WTC11 (cell line): ENCODE results near the gene ABHD15. TPM values are rescaled to one million over a fixed set of nuclear protein-coding genes. Genes with fewer than 3 reads are reported as not detected.
A peak's percentile ranks its signal among the peaks of the same experiment; 100 is the strongest.

Experiments used
- ATAC-seq: fragments of 200-7000 bp; cut with Tn5 transposase; 2 replicates; pipeline ENCODE4 v1.10.0; 2021; ENCODE audit warnings: mild to moderate bottlenecking, moderate library complexity
- CTCF ChIA-PET: fragments of 300-600 bp; sonication (Branson Sonifier 250); formaldehyde crosslinking; loops from one replicate; lab custom pipeline; 2021; ENCODE audit warnings: antibody characterized with exemption; lab: Charles Lee
- POLR2A ChIA-PET: fragments of 350-600 bp; sonication (Branson Sonifier 250); formaldehyde crosslinking; loops from one replicate; lab custom pipeline; 2021; ENCODE audit warnings: antibody characterized with exemption; lab: Charles Lee
- DNase-seq: peaks from one replicate; pipeline ENCODE4 v3.0.0; 2021; ENCODE audit warnings: low spot score
- H3K27ac Mint-ChIP-seq: 2 replicates; pipeline ENCODE4 v1.8.0; 2021; ENCODE audit warnings: mixed read lengths
- H3K27me3 Mint-ChIP-seq: 2 replicates; pipeline ENCODE4 v1.8.0; 2021; ENCODE audit warnings: low read depth, mild to moderate bottlenecking, moderate library complexity, mixed read lengths
- H3K36me3 Mint-ChIP-seq: 2 replicates; pipeline ENCODE4 v1.8.0; 2021; ENCODE audit warnings: mixed read lengths
- H3K4me1 Mint-ChIP-seq: 2 replicates; pipeline ENCODE4 v1.8.0; 2022; ENCODE audit warnings: mixed read lengths
- H3K4me3 Mint-ChIP-seq: 2 replicates; pipeline ENCODE4 v1.8.0; 2021; ENCODE audit warnings: mild to moderate bottlenecking, moderate library complexity, mixed read lengths
- H3K9me3 Mint-ChIP-seq: 2 replicates; pipeline ENCODE4 v1.8.0; 2021; ENCODE audit warnings: mixed read lengths
- ESRRA ChIP-seq: sonication (generic); formaldehyde crosslinking; IDR thresholded peaks from 2 replicates; pipeline ENCODE4 v1.8.1; 2022; ENCODE audit warnings: mild to moderate bottlenecking, missing genetic modification reagents, borderline replicate concordance
- FOXP1 ChIP-seq: sonication (generic); formaldehyde crosslinking; IDR thresholded peaks from 2 replicates; pipeline ENCODE4 v1.8.0; 2022; ENCODE audit warnings: missing genetic modification reagents, mild to moderate bottlenecking, moderate library complexity, borderline replicate concordance
- NFATC4 ChIP-seq: fragments of 250-450 bp; sonication (Bioruptor Pico); IDR thresholded peaks from 2 replicates; pipeline ENCODE4 v1.9.0; 2021; ENCODE audit warnings: mild to moderate bottlenecking
- NFYB ChIP-seq: sonication (generic); formaldehyde crosslinking; conservative IDR thresholded peaks from 2 replicates; pipeline ENCODE4 v1.8.0; 2022; ENCODE audit warnings: low read depth, missing genetic modification reagents
- TCF7 ChIP-seq: sonication (generic); formaldehyde crosslinking; IDR thresholded peaks from 2 replicates; pipeline ENCODE4 v1.8.0; 2022; ENCODE audit warnings: mild to moderate bottlenecking, low read depth, missing genetic modification reagents, moderate library complexity
- TEAD4 ChIP-seq: sonication (generic); formaldehyde crosslinking; IDR thresholded peaks from 2 replicates; pipeline ENCODE4 v1.8.0; 2022; ENCODE audit warnings: mild to moderate bottlenecking, missing genetic modification reagents
- TP53 ChIP-seq: sonication (generic); formaldehyde crosslinking; IDR thresholded peaks from 2 replicates; pipeline ENCODE4 v1.8.1; 2023; ENCODE audit warnings: mild to moderate bottlenecking, missing genetic modification reagents
- ZNF317 ChIP-seq: sonication (generic); formaldehyde crosslinking; IDR thresholded peaks from 2 replicates; pipeline ENCODE4 v1.8.1; 2023; ENCODE audit warnings: low read depth, mild to moderate bottlenecking, moderate library complexity, missing genetic modification reagents, borderline replicate concordance
- ZNF416 ChIP-seq: fragments of 250-450 bp; sonication (Bioruptor Pico); IDR thresholded peaks from 2 replicates; pipeline ENCODE4 v1.9.0; 2021; ENCODE audit warnings: mild to moderate bottlenecking, inconsistent platforms
- total RNA-seq: library from RNA; stranded (reverse); gene quantifications from 3 replicates; pipeline ENCODE4 v1.2.3, GENCODE V29; 2021
- TF ChIP-seq, protein P1 (sequence below): sonication (generic); formaldehyde crosslinking; IDR thresholded peaks from 2 replicates; pipeline ENCODE4 v1.8.1; 2023; ENCODE audit warnings: mild to moderate bottlenecking, missing genetic modification reagents
- TF ChIP-seq, protein P2 (sequence below): sonication (generic); formaldehyde crosslinking; conservative IDR thresholded peaks from 2 replicates; pipeline ENCODE4 v1.8.1; 2023; ENCODE audit warnings: mild to moderate bottlenecking, low read depth, missing genetic modification reagents, moderate library complexity
- TF ChIP-seq, protein P3 (sequence below): fragments of 250-450 bp; sonication (Bioruptor Pico); IDR thresholded peaks from 2 replicates; pipeline ENCODE4 v1.9.0; 2021; ENCODE audit warnings: mild to moderate bottlenecking
- TF ChIP-seq, protein P4 (sequence below): sonication (generic); formaldehyde crosslinking; IDR thresholded peaks from 2 replicates; pipeline ENCODE4 v1.8.0; 2022; ENCODE audit warnings: missing genetic modification reagents
- TF ChIP-seq, protein P5 (sequence below): sonication (generic); formaldehyde crosslinking; IDR thresholded peaks from 2 replicates; pipeline ENCODE4 v1.8.1; 2023; ENCODE audit warnings: mild to moderate bottlenecking, moderate library complexity, missing genetic modification reagents

The ABHD15 gene
- total RNA-seq, 1 experiment from 2014 or later: 2.8 TPM

DNA sequence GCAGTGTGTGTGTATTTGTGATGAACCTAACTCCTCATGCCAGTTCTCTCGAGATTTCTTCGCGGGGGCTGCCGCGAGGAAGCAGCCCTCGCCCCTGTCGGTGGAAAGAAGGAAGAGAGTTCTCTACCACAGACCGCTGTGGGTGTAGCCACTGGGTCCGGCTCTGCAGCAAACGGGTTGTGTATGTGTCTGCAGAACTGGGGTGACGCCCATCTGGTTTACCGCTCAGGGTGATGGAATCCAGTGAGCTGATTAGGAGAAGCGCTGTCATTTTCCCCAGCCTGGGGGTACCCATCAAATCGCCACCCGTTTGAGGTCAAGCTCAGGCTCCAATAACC lies 48.2 kb upstream of the ABHD15 start:
- Mint-ChIP-seq H3K36me3 (peaks cover 4% of the 10 kb centered on the region; the same call in 1 of the 2 replicates), H3K4me3 (peak overlapping the region; percentile 80), H3K4me1 (peaks cover 35% of the 10 kb centered on the region), H3K27ac (no peak overlapping the region), H3K27me3 (peaks cover 66% of the 10 kb centered on the region), H3K9me3 (no peaks in the 10 kb centered on the region)
- ChIA-PET CTCF (interaction anchor here (0.6 to 9.2 kb wide), 16 partner anchors 9 to 469 kb away, joined by 3 to 272 read pairs (median 7); partner anchors contain the start of genes ABHD15, ANKRD13B, MYO18A and TP53I13), POLR2A (interaction anchor here (0.6 to 1.3 kb wide), 4 partner anchors 21 to 924 kb away, joined by 3 to 5 read pairs (median 4); no protein-coding TSS in a partner anchor)
- TF ChIP-seq, protein P1, sequence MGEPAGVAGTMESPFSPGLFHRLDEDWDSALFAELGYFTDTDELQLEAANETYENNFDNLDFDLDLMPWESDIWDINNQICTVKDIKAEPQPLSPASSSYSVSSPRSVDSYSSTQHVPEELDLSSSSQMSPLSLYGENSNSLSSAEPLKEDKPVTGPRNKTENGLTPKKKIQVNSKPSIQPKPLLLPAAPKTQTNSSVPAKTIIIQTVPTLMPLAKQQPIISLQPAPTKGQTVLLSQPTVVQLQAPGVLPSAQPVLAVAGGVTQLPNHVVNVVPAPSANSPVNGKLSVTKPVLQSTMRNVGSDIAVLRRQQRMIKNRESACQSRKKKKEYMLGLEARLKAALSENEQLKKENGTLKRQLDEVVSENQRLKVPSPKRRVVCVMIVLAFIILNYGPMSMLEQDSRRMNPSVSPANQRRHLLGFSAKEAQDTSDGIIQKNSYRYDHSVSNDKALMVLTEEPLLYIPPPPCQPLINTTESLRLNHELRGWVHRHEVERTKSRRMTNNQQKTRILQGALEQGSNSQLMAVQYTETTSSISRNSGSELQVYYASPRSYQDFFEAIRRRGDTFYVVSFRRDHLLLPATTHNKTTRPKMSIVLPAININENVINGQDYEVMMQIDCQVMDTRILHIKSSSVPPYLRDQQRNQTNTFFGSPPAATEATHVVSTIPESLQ: no peak
- TF ChIP-seq ZNF416 (CRISPR knock-in tag): no peak
- TF ChIP-seq TP53: no peak
- TF ChIP-seq FOXP1 (CRISPR knock-in tag): no peak
- no peak for TF ChIP-seq NFATC4
- TF ChIP-seq ESRRA (CRISPR knock-in tag): no peak
- TF ChIP-seq, protein P2, sequence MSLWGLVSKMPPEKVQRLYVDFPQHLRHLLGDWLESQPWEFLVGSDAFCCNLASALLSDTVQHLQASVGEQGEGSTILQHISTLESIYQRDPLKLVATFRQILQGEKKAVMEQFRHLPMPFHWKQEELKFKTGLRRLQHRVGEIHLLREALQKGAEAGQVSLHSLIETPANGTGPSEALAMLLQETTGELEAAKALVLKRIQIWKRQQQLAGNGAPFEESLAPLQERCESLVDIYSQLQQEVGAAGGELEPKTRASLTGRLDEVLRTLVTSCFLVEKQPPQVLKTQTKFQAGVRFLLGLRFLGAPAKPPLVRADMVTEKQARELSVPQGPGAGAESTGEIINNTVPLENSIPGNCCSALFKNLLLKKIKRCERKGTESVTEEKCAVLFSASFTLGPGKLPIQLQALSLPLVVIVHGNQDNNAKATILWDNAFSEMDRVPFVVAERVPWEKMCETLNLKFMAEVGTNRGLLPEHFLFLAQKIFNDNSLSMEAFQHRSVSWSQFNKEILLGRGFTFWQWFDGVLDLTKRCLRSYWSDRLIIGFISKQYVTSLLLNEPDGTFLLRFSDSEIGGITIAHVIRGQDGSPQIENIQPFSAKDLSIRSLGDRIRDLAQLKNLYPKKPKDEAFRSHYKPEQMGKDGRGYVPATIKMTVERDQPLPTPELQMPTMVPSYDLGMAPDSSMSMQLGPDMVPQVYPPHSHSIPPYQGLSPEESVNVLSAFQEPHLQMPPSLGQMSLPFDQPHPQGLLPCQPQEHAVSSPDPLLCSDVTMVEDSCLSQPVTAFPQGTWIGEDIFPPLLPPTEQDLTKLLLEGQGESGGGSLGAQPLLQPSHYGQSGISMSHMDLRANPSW (CRISPR knock-in tag): no peak
- no peak for TF ChIP-seq TEAD4
- TF ChIP-seq, protein P3, sequence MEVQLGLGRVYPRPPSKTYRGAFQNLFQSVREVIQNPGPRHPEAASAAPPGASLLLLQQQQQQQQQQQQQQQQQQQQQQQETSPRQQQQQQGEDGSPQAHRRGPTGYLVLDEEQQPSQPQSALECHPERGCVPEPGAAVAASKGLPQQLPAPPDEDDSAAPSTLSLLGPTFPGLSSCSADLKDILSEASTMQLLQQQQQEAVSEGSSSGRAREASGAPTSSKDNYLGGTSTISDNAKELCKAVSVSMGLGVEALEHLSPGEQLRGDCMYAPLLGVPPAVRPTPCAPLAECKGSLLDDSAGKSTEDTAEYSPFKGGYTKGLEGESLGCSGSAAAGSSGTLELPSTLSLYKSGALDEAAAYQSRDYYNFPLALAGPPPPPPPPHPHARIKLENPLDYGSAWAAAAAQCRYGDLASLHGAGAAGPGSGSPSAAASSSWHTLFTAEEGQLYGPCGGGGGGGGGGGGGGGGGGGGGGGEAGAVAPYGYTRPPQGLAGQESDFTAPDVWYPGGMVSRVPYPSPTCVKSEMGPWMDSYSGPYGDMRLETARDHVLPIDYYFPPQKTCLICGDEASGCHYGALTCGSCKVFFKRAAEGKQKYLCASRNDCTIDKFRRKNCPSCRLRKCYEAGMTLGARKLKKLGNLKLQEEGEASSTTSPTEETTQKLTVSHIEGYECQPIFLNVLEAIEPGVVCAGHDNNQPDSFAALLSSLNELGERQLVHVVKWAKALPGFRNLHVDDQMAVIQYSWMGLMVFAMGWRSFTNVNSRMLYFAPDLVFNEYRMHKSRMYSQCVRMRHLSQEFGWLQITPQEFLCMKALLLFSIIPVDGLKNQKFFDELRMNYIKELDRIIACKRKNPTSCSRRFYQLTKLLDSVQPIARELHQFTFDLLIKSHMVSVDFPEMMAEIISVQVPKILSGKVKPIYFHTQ: no peak
- no peak for TF ChIP-seq TCF7 (CRISPR knock-in tag)
- TF ChIP-seq, protein P4, sequence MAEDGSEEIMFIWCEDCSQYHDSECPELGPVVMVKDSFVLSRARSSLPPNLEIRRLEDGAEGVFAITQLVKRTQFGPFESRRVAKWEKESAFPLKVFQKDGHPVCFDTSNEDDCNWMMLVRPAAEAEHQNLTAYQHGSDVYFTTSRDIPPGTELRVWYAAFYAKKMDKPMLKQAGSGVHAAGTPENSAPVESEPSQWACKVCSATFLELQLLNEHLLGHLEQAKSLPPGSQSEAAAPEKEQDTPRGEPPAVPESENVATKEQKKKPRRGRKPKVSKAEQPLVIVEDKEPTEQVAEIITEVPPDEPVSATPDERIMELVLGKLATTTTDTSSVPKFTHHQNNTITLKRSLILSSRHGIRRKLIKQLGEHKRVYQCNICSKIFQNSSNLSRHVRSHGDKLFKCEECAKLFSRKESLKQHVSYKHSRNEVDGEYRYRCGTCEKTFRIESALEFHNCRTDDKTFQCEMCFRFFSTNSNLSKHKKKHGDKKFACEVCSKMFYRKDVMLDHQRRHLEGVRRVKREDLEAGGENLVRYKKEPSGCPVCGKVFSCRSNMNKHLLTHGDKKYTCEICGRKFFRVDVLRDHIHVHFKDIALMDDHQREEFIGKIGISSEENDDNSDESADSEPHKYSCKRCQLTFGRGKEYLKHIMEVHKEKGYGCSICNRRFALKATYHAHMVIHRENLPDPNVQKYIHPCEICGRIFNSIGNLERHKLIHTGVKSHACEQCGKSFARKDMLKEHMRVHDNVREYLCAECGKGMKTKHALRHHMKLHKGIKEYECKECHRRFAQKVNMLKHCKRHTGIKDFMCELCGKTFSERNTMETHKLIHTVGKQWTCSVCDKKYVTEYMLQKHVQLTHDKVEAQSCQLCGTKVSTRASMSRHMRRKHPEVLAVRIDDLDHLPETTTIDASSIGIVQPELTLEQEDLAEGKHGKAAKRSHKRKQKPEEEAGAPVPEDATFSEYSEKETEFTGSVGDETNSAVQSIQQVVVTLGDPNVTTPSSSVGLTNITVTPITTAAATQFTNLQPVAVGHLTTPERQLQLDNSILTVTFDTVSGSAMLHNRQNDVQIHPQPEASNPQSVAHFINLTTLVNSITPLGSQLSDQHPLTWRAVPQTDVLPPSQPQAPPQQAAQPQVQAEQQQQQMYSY (CRISPR knock-in tag): no peak
- TF ChIP-seq NFYB: no peak
- TF ChIP-seq ZNF317 (CRISPR knock-in tag): no peak
- TF ChIP-seq, protein P5, sequence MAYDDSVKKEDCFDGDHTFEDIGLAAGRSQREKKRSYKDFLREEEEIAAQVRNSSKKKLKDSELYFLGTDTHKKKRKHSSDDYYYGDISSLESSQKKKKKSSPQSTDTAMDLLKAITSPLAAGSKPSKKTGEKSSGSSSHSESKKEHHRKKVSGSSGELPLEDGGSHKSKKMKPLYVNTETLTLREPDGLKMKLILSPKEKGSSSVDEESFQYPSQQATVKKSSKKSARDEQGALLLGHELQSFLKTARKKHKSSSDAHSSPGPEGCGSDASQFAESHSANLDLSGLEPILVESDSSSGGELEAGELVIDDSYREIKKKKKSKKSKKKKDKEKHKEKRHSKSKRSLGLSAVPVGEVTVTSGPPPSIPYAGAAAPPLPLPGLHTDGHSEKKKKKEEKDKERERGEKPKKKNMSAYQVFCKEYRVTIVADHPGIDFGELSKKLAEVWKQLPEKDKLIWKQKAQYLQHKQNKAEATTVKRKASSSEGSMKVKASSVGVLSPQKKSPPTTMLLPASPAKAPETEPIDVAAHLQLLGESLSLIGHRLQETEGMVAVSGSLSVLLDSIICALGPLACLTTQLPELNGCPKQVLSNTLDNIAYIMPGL (CRISPR knock-in tag): no peak
- no peak for ATAC-seq
- DNase-seq: no peak
